GM23338 (cell line): ENCODE measurements around the gene CD68. TPM values are rescaled to one million over a fixed set of nuclear protein-coding genes. Genes with fewer than 3 reads are reported as not detected.
A peak's percentile ranks its signal among the peaks of the same experiment; 100 is the strongest.

ENCODE experiments used
- ATAC-seq: fragments of 200-7000 bp; cut with Tn5 transposase; 3 replicates; pipeline ENCODE4 v1.9.1; 2020
- DNase-seq: peaks from one replicate; pipeline ENCODE4 v3.0.0-alpha.2; 2015; ENCODE audit warnings: low spot score
- H2AFZ ChIP-seq: fragments of 200-600 bp; sonication (generic); 2 replicates; pipeline ENCODE4 v1.8.0; 2016; ENCODE audit warnings: antibody characterized with exemption, mild to moderate bottlenecking, moderate library complexity
- H3F3A ChIP-seq: fragments of 200-600 bp; sonication (generic); replicated peaks from 2 replicates; pipeline ENCODE4 v1.8.0; 2017; ENCODE audit warnings: antibody characterized with exemption, mixed run types, low read depth
- H3K27ac ChIP-seq: fragments of 200-600 bp; sonication (generic); 2 replicates; pipeline ENCODE4 v1.6.1; 2016; ENCODE audit warnings: low read depth
- H3K27me3 ChIP-seq: fragments of 200-600 bp; sonication (generic); 2 replicates; pipeline ENCODE4 v1.8.0; 2016; ENCODE audit warnings: mild to moderate bottlenecking, mixed run types, moderate library complexity; ENCODE audit not compliant: insufficient read depth
- H3K36me3 ChIP-seq: fragments of 200-600 bp; sonication (generic); 2 replicates; pipeline ENCODE4 v1.8.0; 2016; ENCODE audit warnings: mild to moderate bottlenecking; ENCODE audit not compliant: insufficient read depth
- H3K4me1 ChIP-seq: fragments of 200-600 bp; sonication (generic); 2 replicates; pipeline ENCODE4 v1.8.0; 2016; ENCODE audit warnings: mild to moderate bottlenecking, moderate library complexity; ENCODE audit not compliant: insufficient read depth
- H3K4me2 ChIP-seq: fragments of 200-600 bp; sonication (generic); 2 replicates; pipeline ENCODE4 v1.7.1; 2017; ENCODE audit warnings: mixed run types
- H3K4me3 ChIP-seq: fragments of 200-600 bp; sonication (generic); 2 replicates; pipeline ENCODE4 v1.6.1; 2016; ENCODE audit warnings: mixed run types
- H3K79me2 ChIP-seq: fragments of 200-600 bp; sonication (generic); replicated peaks from 2 replicates; pipeline ENCODE4 v1.8.0; 2017; ENCODE audit warnings: mild to moderate bottlenecking; ENCODE audit not compliant: insufficient read depth
- H3K9me2 ChIP-seq: fragments of 200-600 bp; sonication (generic); 2 replicates; pipeline ENCODE4 v1.8.0; 2017; ENCODE audit not compliant: insufficient read depth
- H4K20me1 ChIP-seq: fragments of 200-600 bp; sonication (generic); replicated peaks from 2 replicates; pipeline ENCODE4 v1.8.0; 2017; ENCODE audit warnings: mild to moderate bottlenecking; ENCODE audit not compliant: insufficient read depth
- H3K27ac Mint-ChIP-seq: 2 replicates; pipeline ENCODE4 v1.8.0; 2020; ENCODE audit warnings: inconsistent platforms, mild to moderate bottlenecking, moderate library complexity, mixed read lengths
- H3K27me3 Mint-ChIP-seq: 3 replicates; pipeline ENCODE4 v1.8.0; 2022; ENCODE audit warnings: low read depth, mild to moderate bottlenecking, moderate library complexity, mixed read lengths, inconsistent platforms; ENCODE audit not compliant: insufficient read depth, poor library complexity
- H3K36me3 Mint-ChIP-seq: 3 replicates; pipeline ENCODE4 v1.8.0; 2021; ENCODE audit warnings: low read depth, mild to moderate bottlenecking, inconsistent platforms, moderate library complexity, mixed read lengths
- H3K4me1 Mint-ChIP-seq: 3 replicates; pipeline ENCODE4 v1.8.0; 2020; ENCODE audit warnings: mild to moderate bottlenecking, inconsistent platforms, mixed read lengths
- H3K4me3 Mint-ChIP-seq: 3 replicates; pipeline ENCODE4 v1.8.0; 2021; ENCODE audit warnings: moderate library complexity, mild to moderate bottlenecking, inconsistent platforms, mixed read lengths
- H3K9me3 Mint-ChIP-seq: 3 replicates; pipeline ENCODE4 v1.8.0; 2020; ENCODE audit warnings: moderate library complexity, mild to moderate bottlenecking, inconsistent platforms, mixed read lengths
- CTCF ChIP-seq, 2 experiments: fragments of 200-600 bp in 1 of 2; sonication (generic) in 1 of 2; conservative IDR thresholded peaks; 2 replicates each; pipeline versions ENCODE4 v1.5.1 to v1.6.1; 2016 to 2017; ENCODE audit warnings: antibody characterized with exemption in 2 of 2, low read depth in 2 of 2, mild to moderate bottlenecking in 2 of 2, moderate library complexity in 1 of 2
- ETS1 ChIP-seq: IDR thresholded peaks from 2 replicates; pipeline ENCODE4 v1.6.1; 2016; ENCODE audit warnings: antibody characterized with exemption
- EZH2 ChIP-seq: fragments of 200-600 bp; sonication (generic); IDR thresholded peaks from one replicate; pipeline ENCODE4 v1.8.0; 2017; ENCODE audit warnings: antibody characterized with exemption, mild to moderate bottlenecking, low read depth; ENCODE audit not compliant: unreplicated experiment
- EZH2phosphoT487 ChIP-seq: fragments of 200-600 bp; sonication (generic); IDR thresholded peaks from one replicate; pipeline ENCODE4 v1.8.1; 2018; ENCODE audit warnings: antibody characterized with exemption; ENCODE audit not compliant: unreplicated experiment
- JUNB ChIP-seq: IDR thresholded peaks from one replicate; pipeline ENCODE4 v1.6.1; 2016; ENCODE audit warnings: antibody characterized with exemption; ENCODE audit not compliant: unreplicated experiment
- POLR2AphosphoS5 ChIP-seq: IDR thresholded peaks from 2 replicates; pipeline ENCODE4 v1.6.1; 2016; ENCODE audit warnings: antibody characterized with exemption, low read depth
- STAT1 ChIP-seq: IDR thresholded peaks from one replicate; pipeline ENCODE4 v1.6.1; 2016; ENCODE audit warnings: antibody characterized with exemption; ENCODE audit not compliant: unreplicated experiment
- ZNF331 ChIP-seq: fragments of 250-450 bp; sonication (Bioruptor Pico); IDR thresholded peaks from 2 replicates; pipeline ENCODE4 v1.5.0; 2020; ENCODE audit warnings: low read depth, mild to moderate bottlenecking, moderate library complexity
- ZNF462 ChIP-seq: fragments of 250-450 bp; sonication (Bioruptor Pico); IDR thresholded peaks from 2 replicates; pipeline ENCODE4 v1.5.0; 2020; ENCODE audit warnings: mild to moderate bottlenecking, moderate library complexity
- polyA plus RNA-seq: library from polyadenylated mRNA; unstranded; fragments of >200 nt; fragmentation: Nextera tagmentation; extraction: Ambion mirVana; gene quantifications from 2 replicates; pipeline ENCODE4 v1.2.1, GENCODE V29; 2016
- total RNA-seq: library from RNA; depleted of rRNA; stranded (reverse); fragments of >200 nt; shearing (Covaris generic); gene quantifications from 2 replicates; pipeline ENCODE4 v1.2.3, GENCODE V29; 2014

The CD68 gene
- total and polyA plus RNA-seq, 2 experiments from 2014 or later: not detected

GRCh38 chr17:7572338-7572587, 7.2 kb upstream of the CD68 start (continued):
- no peak for TF ChIP-seq CTCF (conservative IDR thresholded peaks at IDR 0.05; ENCODE audit: low read depth in 2 of 2)
- no peak for TF ChIP-seq ZNF331 (CRISPR knock-in tag)

DNA sequence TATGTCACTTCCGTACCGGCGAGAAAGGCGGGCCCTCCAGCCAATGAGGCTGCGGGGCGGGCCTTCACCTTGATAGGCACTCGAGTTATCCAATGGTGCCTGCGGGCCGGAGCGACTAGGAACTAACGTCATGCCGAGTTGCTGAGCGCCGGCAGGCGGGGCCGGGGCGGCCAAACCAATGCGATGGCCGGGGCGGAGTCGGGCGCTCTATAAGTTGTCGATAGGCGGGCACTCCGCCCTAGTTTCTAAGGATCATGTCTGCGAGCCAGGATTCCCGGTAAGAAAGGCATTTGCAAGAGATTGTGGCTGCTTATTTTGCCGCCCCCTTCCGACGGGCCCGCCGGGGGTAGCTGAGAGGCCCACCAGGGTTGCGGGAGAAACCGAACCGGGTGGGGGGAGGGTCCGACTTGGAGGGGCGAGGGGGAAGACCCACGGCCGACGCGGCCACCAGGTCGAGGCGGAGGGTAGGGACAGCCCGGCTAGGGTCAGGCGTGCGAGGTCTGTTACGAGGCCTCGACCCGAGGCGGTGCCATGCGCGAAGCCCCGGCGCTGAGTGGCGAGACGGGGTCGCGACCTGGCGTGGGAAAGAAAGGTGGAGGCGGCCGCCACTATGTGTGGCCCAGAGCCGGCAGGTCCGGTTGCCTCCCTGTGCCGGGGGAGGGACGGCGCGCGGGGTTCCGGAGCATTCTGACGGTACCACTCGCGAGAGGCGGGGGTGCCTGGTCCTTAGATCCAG, 6.7 kb upstream of the CD68 start:
- Histone ChIP-seq H3K9me2 (no peaks in the 10 kb centered on the region), H3F3A (peaks cover 62% of the 10 kb centered on the region), H3K79me2 (peaks cover 59% of the 10 kb centered on the region), H2AFZ (no peak overlapping the region), H3K36me3 (peaks cover 42% of the 10 kb centered on the region), H3K27me3 (no peaks in the 10 kb centered on the region), H3K27ac (peak overlapping the region; percentile 97), H3K4me2 (peak overlapping the region; percentile 100), H4K20me1 (peaks cover 40% of the 10 kb centered on the region), H3K4me3 (peak overlapping the region; percentile 100), H3K4me1 (peaks cover 38% of the 10 kb centered on the region)
- Mint-ChIP-seq H3K4me1 (peaks cover 47% of the 10 kb centered on the region), H3K4me3 (peak overlapping the region; percentile 90), H3K36me3 (peaks cover 88% of the 10 kb centered on the region), H3K27me3 (peaks cover 37% of the 10 kb centered on the region), H3K27ac (peak overlapping the region; percentile 100), H3K9me3 (peaks cover 11% of the 10 kb centered on the region; the same call in 2 of the 3 replicates)
- DNase-seq: peak; percentile 99
- no peak for ATAC-seq
- TF ChIP-seq EZH2phosphoT487 (no peak), ETS1 (no peak; the same call in 1 of the 2 replicates), JUNB (no peak), STAT1 (no peak), CTCF (conservative IDR thresholded peaks at IDR 0.05; ENCODE audit: low read depth in 2 of 2) (no peak), EZH2 (no peak), POLR2AphosphoS5 (peak; percentile 94), ZNF462 (CRISPR knock-in tag) (no peak)
